SK-N-SH (cell line): ENCODE results near the gene WDR6. TPM values are rescaled to one million over a fixed set of nuclear protein-coding genes. Genes with fewer than 3 reads are reported as not detected.

Source experiments
- CTCF ChIA-PET: fragments of 300-600, 350-600 bp; formaldehyde crosslinking; extraction: SDS; loops from one replicate; lab custom pipeline; 2021; lab: Yijun Ruan, JAX
- POLR2A ChIA-PET: fragments of 350-600 bp; sonication (Branson Sonifier 250); formaldehyde crosslinking; extraction: SDS; loops from one replicate; lab custom pipeline; 2020; ENCODE audit warnings: antibody characterized with exemption, inconsistent platforms; lab: Yijun Ruan, JAX
- DNase-seq: peaks from one replicate; pipeline ENCODE4 v3.0.0; 2012
- H2AFZ ChIP-seq: fragments of 200-600 bp; sonication (generic); 2 replicates; pipeline ENCODE4 v1.8.1; 2016; ENCODE audit warnings: antibody characterized with exemption, mild to moderate bottlenecking, low read depth
- H3F3A ChIP-seq: fragments of 200-600 bp; sonication (generic); replicated peaks from 2 replicates; pipeline ENCODE3; 2016; ENCODE audit warnings: antibody characterized with exemption, mild to moderate bottlenecking; ENCODE audit not compliant: insufficient read depth
- H3K27ac ChIP-seq, 2 experiments: fragments of 200-500 bp in 1 of 2; fragments of 200-600 bp in 1 of 2; sonication (Bioruptor generic) in 1 of 2; sonication (generic), shearing (Covaris generic) in 1 of 2; 2 replicates each; pipeline versions ENCODE4 v1.5.1 to v1.6.1; 2014 to 2016; ENCODE audit warnings: low read depth in 2 of 2, inconsistent platforms in 1 of 2, low read length in 1 of 2, mild to moderate bottlenecking in 1 of 2, mixed read lengths in 1 of 2
- H3K27me3 ChIP-seq: fragments of 200-600 bp; sonication (generic), shearing (Covaris generic); 2 replicates; pipeline ENCODE4 v1.6.1; 2016; ENCODE audit warnings: mixed run types; ENCODE audit not compliant: insufficient read depth
- H3K36me3 ChIP-seq, 2 experiments: fragments of 200-500 bp in 1 of 2; fragments of 200-600 bp in 1 of 2; sonication (Bioruptor generic) in 1 of 2; sonication (generic) in 1 of 2; replicated peaks in 1 of 2; 2 replicates each; pipeline versions ENCODE3 to v1.5.1; 2014 to 2016; ENCODE audit warnings: low read length in 1 of 2, mild to moderate bottlenecking in 1 of 2; ENCODE audit not compliant: insufficient read depth in 2 of 2, control insufficient read depth in 1 of 2
- H3K4me1 ChIP-seq, 2 experiments: fragments of 200-500 bp in 1 of 2; fragments of 200-600 bp in 1 of 2; sonication (Bioruptor generic) in 1 of 2; sonication (generic), shearing (Covaris generic) in 1 of 2; 2 replicates each; pipeline versions ENCODE4 v1.5.1 to v1.6.1; 2014 to 2016; ENCODE audit warnings: low read depth in 1 of 2, low read length in 1 of 2, mixed run types in 1 of 2; ENCODE audit not compliant: insufficient read depth in 2 of 2, control insufficient read depth in 1 of 2
- H3K4me2 ChIP-seq: fragments of 200-600 bp; sonication (generic), shearing (Covaris generic); 2 replicates; pipeline ENCODE4 v1.6.1; 2017; ENCODE audit warnings: mixed run types
- H3K4me3 ChIP-seq, 2 experiments: fragments of 200-500 bp in 1 of 2; fragments of 200-600 bp in 1 of 2; sonication (Bioruptor generic) in 1 of 2; sonication (generic), shearing (Covaris generic) in 1 of 2; 2 replicates each; pipeline versions ENCODE4 v1.5.1 to v1.8.1; 2014 to 2016; ENCODE audit warnings: low read depth in 2 of 2, inconsistent platforms in 1 of 2, low read length in 1 of 2, mild to moderate bottlenecking in 1 of 2, mixed read lengths in 1 of 2, moderate library complexity in 1 of 2
- H3K79me2 ChIP-seq: fragments of 200-600 bp; sonication (generic); 2 replicates; pipeline ENCODE4 v1.8.1; 2017; ENCODE audit warnings: mild to moderate bottlenecking; ENCODE audit not compliant: insufficient read depth
- H3K9ac ChIP-seq: fragments of 200-600 bp; sonication (generic); 2 replicates; pipeline ENCODE4 v1.6.1; 2017; ENCODE audit warnings: mixed run types
- H3K9me2 ChIP-seq: fragments of 200-600 bp; sonication (generic); 2 replicates; pipeline ENCODE4 v1.6.1; 2017; ENCODE audit warnings: mixed run types
- H3K9me3 ChIP-seq: fragments of 200-600 bp; sonication (generic); 2 replicates; pipeline ENCODE4 v1.6.1; 2017; ENCODE audit warnings: mixed run types, mild to moderate bottlenecking, moderate library complexity
- H4K20me1 ChIP-seq: fragments of 200-600 bp; sonication (generic); 2 replicates; pipeline ENCODE4 v1.6.1; 2017; ENCODE audit warnings: mild to moderate bottlenecking, mixed run types; ENCODE audit not compliant: insufficient read depth
- CHD2 ChIP-seq: fragments of 150-350 bp; IDR thresholded peaks from 2 replicates; pipeline ENCODE4 v1.6.1; 2018; ENCODE audit warnings: low read length; ENCODE audit not compliant: partially characterized antibody
- CTCF ChIP-seq: fragments of 200-600 bp; sonication (generic); IDR thresholded peaks from 2 replicates; pipeline ENCODE4 v1.6.1; 2017; ENCODE audit warnings: antibody characterized with exemption, mild to moderate bottlenecking, moderate library complexity
- EZH2phosphoT487 ChIP-seq: fragments of 200-600 bp; sonication (generic); IDR thresholded peaks from 2 replicates; pipeline ENCODE4 v1.6.1; 2017; ENCODE audit warnings: low read depth, mixed run types, mild to moderate bottlenecking, antibody characterized with exemption, moderate library complexity, borderline replicate concordance
- FOXM1 ChIP-seq: IDR thresholded peaks from 2 replicates; pipeline ENCODE4 v1.4.0; 2012; ENCODE audit warnings: low read depth, mild to moderate bottlenecking
- GABPA ChIP-seq: IDR thresholded peaks from 2 replicates; pipeline ENCODE4 v1.4.0; 2012; ENCODE audit warnings: low read depth, mild to moderate bottlenecking
- GATA2 ChIP-seq: sonication (generic); formaldehyde crosslinking; IDR thresholded peaks from 2 replicates; pipeline ENCODE4 v1.5.0; 2020; ENCODE audit warnings: mild to moderate bottlenecking, missing genetic modification reagents
- JUND ChIP-seq: IDR thresholded peaks from 2 replicates; pipeline ENCODE4 v1.4.0; 2012
- MEF2A ChIP-seq: IDR thresholded peaks from 2 replicates; pipeline ENCODE4 v1.4.0; 2012; ENCODE audit warnings: low read depth, borderline replicate concordance
- NRF1 ChIP-seq: IDR thresholded peaks from 2 replicates; pipeline ENCODE4 v1.6.1; 2012; ENCODE audit warnings: low read depth, mild to moderate bottlenecking, low read length
- RAD21 ChIP-seq: IDR thresholded peaks from 2 replicates; pipeline ENCODE4 v1.6.1; 2012; ENCODE audit warnings: mild to moderate bottlenecking, low read length
- REST ChIP-seq: IDR thresholded peaks from 2 replicates; pipeline ENCODE4 v1.6.1; 2012; ENCODE audit warnings: mild to moderate bottlenecking, low read depth, low read length, moderate library complexity
- RXRA ChIP-seq: IDR thresholded peaks from 2 replicates; pipeline ENCODE4 v1.4.0; 2012; ENCODE audit warnings: low read depth, mild to moderate bottlenecking, borderline replicate concordance
- TAF1 ChIP-seq: IDR thresholded peaks from 2 replicates; pipeline ENCODE4 v1.6.1; 2012; ENCODE audit warnings: low read depth, mild to moderate bottlenecking, low read length, moderate library complexity, borderline replicate concordance
- TCF12 ChIP-seq: IDR thresholded peaks from 2 replicates; pipeline ENCODE4 v1.4.0; 2012
- USF2 ChIP-seq: fragments of 150-350 bp; IDR thresholded peaks from 2 replicates; pipeline ENCODE4 v1.6.1; 2017; ENCODE audit warnings: antibody characterized with exemption, low read length, low read depth, borderline replicate concordance
- WGBS: methylation state at CpG from one replicate; pipeline ENCODE4 v1.1.6; 2017; ENCODE audit warnings: low lambda C conversion rate; 5-methylcytosine and 5-hydroxymethylcytosine counted together
- polyA plus RNA-seq, 3 experiments: library from polyadenylated mRNA; depleted of rRNA; stranded (reverse); fragments of >200 nt; gene quantifications; 2 replicates each; pipeline ENCODE4 v1.2.3, GENCODE V29; 2012

The WDR6 gene
- polyA plus RNA-seq, 1 of the 3 experiments (the other 2 are of a cell fraction): 230 TPM

- peaks cover 4% of the 10 kb centered on the region for H3F3A ChIP-seq
- no peak for TF ChIP-seq GATA2 (CRISPR knock-in tag)
- TF ChIP-seq EZH2phosphoT487: no peak
- no peak for TF ChIP-seq FOXM1
- no peak for TF ChIP-seq USF2
- no peak for TF ChIP-seq CHD2
- no peak for TF ChIP-seq MEF2A
- no peak for TF ChIP-seq TAF1
- no peak for TF ChIP-seq RXRA
- no peak for TF ChIP-seq CTCF
- no peak for TF ChIP-seq TCF12
- TF ChIP-seq GABPA: no peak
- TF ChIP-seq REST: no peak
- no peak for TF ChIP-seq NRF1
- TF ChIP-seq RAD21: no peak
- TF ChIP-seq JUND: no peak
- TF ChIP-seq, all 33 proteins: peak for 0
- no peak overlapping the region for H3K4me2 ChIP-seq
- H3K27ac ChIP-seq: no peak overlapping the region
- WGBS: 86% methylated on average over 1 of the region's 4 CpGs
- POLR2A ChIA-PET: no interaction called here
- H3K79me2 ChIP-seq: no peaks in the 10 kb centered on the region
- H3K4me3 ChIP-seq: no peak overlapping the region
- peaks cover 37 to 58% of the 10 kb centered on the region in 2 experiments for H3K36me3 ChIP-seq
- no peaks in the 10 kb centered on the region for H3K4me1 ChIP-seq
- DNase-seq: no peak
- no peaks in the 10 kb centered on the region for H3K9me3 ChIP-seq
- no peak overlapping the region for H3K9ac ChIP-seq
- no peaks in the 10 kb centered on the region for H3K9me2 ChIP-seq
- H3K27me3 ChIP-seq: no peaks in the 10 kb centered on the region
- no peak overlapping the region for H2AFZ ChIP-seq
- CTCF ChIA-PET: no interaction called here
- no peaks in the 10 kb centered on the region for H4K20me1 ChIP-seq
Measured at GRCh38 chr3:48983096-48983495, 24.1 kb upstream of the WDR6 start.
